ENCODE data around the gene RARG.

The RARG gene

DNA sequence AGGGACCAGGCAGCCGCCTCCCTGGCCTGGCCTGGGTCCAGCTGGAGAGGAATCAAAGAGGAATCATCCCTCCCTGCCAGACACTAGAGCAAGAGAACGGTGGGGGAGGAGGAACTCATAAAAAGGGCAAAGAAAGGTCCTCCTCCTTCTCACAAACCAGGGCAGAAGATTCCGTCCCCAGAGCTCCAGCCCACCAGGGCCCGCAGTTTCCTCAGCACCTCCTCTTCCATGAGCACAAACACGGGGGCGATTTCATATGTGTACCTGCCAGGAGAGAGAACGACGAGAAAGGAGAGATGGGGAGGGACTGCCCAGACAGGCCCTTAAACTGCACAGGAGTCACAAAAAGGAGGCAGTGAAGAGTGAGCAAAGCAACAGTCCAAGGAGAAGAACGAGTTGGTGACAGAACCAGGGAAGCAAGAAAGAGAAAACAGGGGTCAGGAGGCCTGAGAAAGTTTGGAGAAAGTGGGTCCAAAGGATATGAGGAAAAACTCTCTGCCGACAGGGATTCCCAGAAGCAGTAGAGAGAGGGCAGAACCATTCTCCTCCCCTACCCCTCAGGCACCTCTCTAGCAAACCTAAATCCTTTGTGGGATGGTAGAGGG is 60.2 kb downstream of the RARG start (continued):
- TF ChIP-seq PRDM10 (tag by site-specific recombination; IDR thresholded peaks at IDR 0.05) (peak; percentile 15; the same call in 1 of the 2 replicates), ZFHX2 (tag by site-specific recombination; conservative IDR thresholded peaks at IDR 0.05) (peak; percentile 65), KLF1 (tag by site-specific recombination; IDR thresholded peaks at IDR 0.05) (0 out of 2 replicates have a peak, but pooled peaks have one; percentile 7), ZNF335 (tag by site-specific recombination; conservative IDR thresholded peaks at IDR 0.05) (peak; percentile 53; the same call in 1 of the 2 replicates), MZF1 (tag by site-specific recombination; IDR thresholded peaks at IDR 0.05; ENCODE audit: borderline replicate concordance) (no peak; the same call in 1 of the 2 replicates), PRDM4 (tag by site-specific recombination; IDR thresholded peaks at IDR 0.05) (no peak), ZNF366 (tag by site-specific recombination; conservative IDR thresholded peaks at IDR 0.05) (peak; percentile 53), ZNF354C (tag by site-specific recombination; IDR thresholded peaks at IDR 0.05; ENCODE audit: borderline replicate concordance, low read depth) (no peak), HOXD13 (CRISPR knock-in tag; IDR thresholded peaks at IDR 0.05; ENCODE audit: borderline replicate concordance) (peak; percentile 43; the same call in 1 of the 2 replicates), WT1 (tag by site-specific recombination; IDR thresholded peaks at IDR 0.05) (peak; percentile 75), SP7 (tag by site-specific recombination; IDR thresholded peaks at IDR 0.05) (peak; percentile 49), EGR2 (tag by site-specific recombination; IDR thresholded peaks at IDR 0.05; ENCODE audit: low read depth) (peak; percentile 54)
- TF ChIP-seq, protein P1, sequence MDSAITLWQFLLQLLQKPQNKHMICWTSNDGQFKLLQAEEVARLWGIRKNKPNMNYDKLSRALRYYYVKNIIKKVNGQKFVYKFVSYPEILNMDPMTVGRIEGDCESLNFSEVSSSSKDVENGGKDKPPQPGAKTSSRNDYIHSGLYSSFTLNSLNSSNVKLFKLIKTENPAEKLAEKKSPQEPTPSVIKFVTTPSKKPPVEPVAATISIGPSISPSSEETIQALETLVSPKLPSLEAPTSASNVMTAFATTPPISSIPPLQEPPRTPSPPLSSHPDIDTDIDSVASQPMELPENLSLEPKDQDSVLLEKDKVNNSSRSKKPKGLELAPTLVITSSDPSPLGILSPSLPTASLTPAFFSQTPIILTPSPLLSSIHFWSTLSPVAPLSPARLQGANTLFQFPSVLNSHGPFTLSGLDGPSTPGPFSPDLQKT (IDR thresholded peaks at IDR 0.05; ENCODE audit: borderline replicate concordance, low read depth, low read length) = no peak
- TF ChIP-seq, protein P2, sequence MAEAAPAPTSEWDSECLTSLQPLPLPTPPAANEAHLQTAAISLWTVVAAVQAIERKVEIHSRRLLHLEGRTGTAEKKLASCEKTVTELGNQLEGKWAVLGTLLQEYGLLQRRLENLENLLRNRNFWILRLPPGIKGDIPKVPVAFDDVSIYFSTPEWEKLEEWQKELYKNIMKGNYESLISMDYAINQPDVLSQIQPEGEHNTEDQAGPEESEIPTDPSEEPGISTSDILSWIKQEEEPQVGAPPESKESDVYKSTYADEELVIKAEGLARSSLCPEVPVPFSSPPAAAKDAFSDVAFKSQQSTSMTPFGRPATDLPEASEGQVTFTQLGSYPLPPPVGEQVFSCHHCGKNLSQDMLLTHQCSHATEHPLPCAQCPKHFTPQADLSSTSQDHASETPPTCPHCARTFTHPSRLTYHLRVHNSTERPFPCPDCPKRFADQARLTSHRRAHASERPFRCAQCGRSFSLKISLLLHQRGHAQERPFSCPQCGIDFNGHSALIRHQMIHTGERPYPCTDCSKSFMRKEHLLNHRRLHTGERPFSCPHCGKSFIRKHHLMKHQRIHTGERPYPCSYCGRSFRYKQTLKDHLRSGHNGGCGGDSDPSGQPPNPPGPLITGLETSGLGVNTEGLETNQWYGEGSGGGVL (tag by site-specific recombination; IDR thresholded peaks at IDR 0.05) = peak; percentile 68

GRCh38 chr12:53170876-53171724 is 60.9 kb downstream of the RARG start:
- ChIA-PET CTCF (interaction anchor here (0.6 to 6.2 kb wide), 5 partner anchors 9 to 150 kb away, joined by 3 to 52 read pairs (median 3); partner anchors contain the start of gene ZNF740), POLR2A (interaction anchor here (1.5 to 2.9 kb wide), 4 partner anchors 10 to 123 kb away, joined by 3 to 18 read pairs (median 4); partner anchors contain the start of genes CSAD and ZNF740)
- TF ChIP-seq ZNF354C (tag by site-specific recombination; IDR thresholded peaks at IDR 0.05; ENCODE audit: borderline replicate concordance, low read depth) (no peak), ZFHX2 (tag by site-specific recombination; conservative IDR thresholded peaks at IDR 0.05) (0 out of 2 replicates have a peak, but pooled peaks have one; percentile 34), PRDM10 (tag by site-specific recombination; IDR thresholded peaks at IDR 0.05) (peak; percentile 71), SP3 (tag by site-specific recombination; IDR thresholded peaks at IDR 0.05) (peak; percentile 37; the same call in 1 of the 2 replicates), ZSCAN23 (tag by site-specific recombination; IDR thresholded peaks at IDR 0.05) (no peak)
- Histone ChIP-seq H3K36me3 (ENCODE audit: control insufficient read depth in 2 of 2, insufficient read depth in 1 of 2, low read length in 2 of 2) (peaks cover 0 to 21% of the 10 kb centered on the region in 2 experiments; a peak in 2 of 3 replicates), H3K4me1 (ENCODE audit: control insufficient read depth, insufficient read depth, low read length) (peaks cover 14% of the 10 kb centered on the region), H3K9me3 (ENCODE audit: control insufficient read depth, insufficient read depth, low read depth, low read length) (no peaks in the 10 kb centered on the region), H3K27ac (ENCODE audit: extremely low read depth, low read depth, low read length) (no peak overlapping the region; the same call in 1 of the 2 replicates), H3K4me3 (ENCODE audit: low read depth, low read length) (no peak overlapping the region)

Data from HEK293 (cell line).